ENCODE measurements around the gene CHRM5. TPM values are rescaled to one million over a fixed set of nuclear protein-coding genes. Genes with fewer than 3 reads are reported as not detected.

The CHRM5 gene
- total and polyA plus RNA-seq, 2 of the 8 experiments (the other 6 are each of a cell fraction or from before 2014, with no cell fraction given) = not detected

- H3K9me3 ChIP-seq (ENCODE audit: insufficient read depth in 2 of 2, low read depth in 1 of 2, low read length in 1 of 2) = no peaks in the 10 kb centered on the region
- no peak overlapping the region for H2BK5ac ChIP-seq (ENCODE audit: low read depth, low read length)
- no peak overlapping the region for H4K5ac ChIP-seq (ENCODE audit: insufficient read length, low read depth, low read length)
- no peak overlapping the region for H3K23ac ChIP-seq (ENCODE audit: insufficient read length)
- H3K14ac ChIP-seq (ENCODE audit: insufficient read length) = no peak overlapping the region
- no peak overlapping the region for H3K4me3 ChIP-seq (ENCODE audit: extremely low read depth in 1 of 4, insufficient read depth in 2 of 4, low read depth in 3 of 4, low read length in 4 of 4)
- H3K36me3 ChIP-seq (ENCODE audit: control insufficient read depth in 2 of 4, insufficient read depth in 4 of 4, low read length in 3 of 4) = no peaks in the 10 kb centered on the region
- no peak overlapping the region for H3K18ac ChIP-seq (ENCODE audit: extremely low read depth, low read length)
- H3K27ac ChIP-seq (ENCODE audit: low read depth, low read length) = no peak overlapping the region
- CTCF ChIA-PET (ENCODE audit: partially characterized antibody) = interaction anchor here (0.6 kb wide), 1 partner anchor 10 kb away, joined by 3 read pairs; no protein-coding TSS in a partner anchor
- H2BK12ac ChIP-seq (ENCODE audit: low read depth, low read length) = no peak overlapping the region
- no peaks in the 10 kb centered on the region for H3K27me3 ChIP-seq (replicated peaks in 1 of 4; ENCODE audit: control insufficient read depth in 3 of 4, extremely low read depth in 1 of 4, insufficient read depth in 3 of 4, low read length in 3 of 4)
- H3K79me1 ChIP-seq (ENCODE audit: low read depth, low read length) = no peaks in the 10 kb centered on the region
- H3K79me2 ChIP-seq (ENCODE audit: control insufficient read depth in 1 of 2, insufficient read depth in 2 of 2, low read length in 2 of 2) = 0 out of 4 replicates have a peak, but pooled peaks cover 0 to 3% of the 10 kb centered on the region in 2 experiments
- TF ChIP-seq RXRA (IDR thresholded peaks at IDR 0.05; ENCODE audit: insufficient read depth, low read depth, low read length) = no peak
- no peak for TF ChIP-seq NRF1 (IDR thresholded peaks at IDR 0.05; ENCODE audit: low read depth, low read length)
- H3K23me2 ChIP-seq (ENCODE audit: low read depth, low read length) = no peaks in the 10 kb centered on the region
- H2AK5ac ChIP-seq (ENCODE audit: low read depth, low read length) = no peak overlapping the region
- H3K9ac ChIP-seq (replicated peaks in 1 of 4; ENCODE audit: extremely low read depth in 1 of 4, low read depth in 3 of 4, low read length in 3 of 4) = no peak overlapping the region
- no peak overlapping the region for H3K4ac ChIP-seq (replicated peaks; ENCODE audit: insufficient read length, low read depth, low read length)
- no peak overlapping the region for H2BK20ac ChIP-seq (ENCODE audit: low read length)
- POLR2A ChIA-PET (ENCODE audit: partially characterized antibody) = no interaction called here
- H3K4me2 ChIP-seq (ENCODE audit: insufficient read depth in 1 of 2, low read depth in 2 of 2, low read length in 2 of 2) = no peak overlapping the region
- H2BK15ac ChIP-seq (ENCODE audit: low read length) = no peak overlapping the region
- FAIRE-seq (no peak), DNase-seq (ENCODE audit: low read depth in 1 of 2, low spot score in 2 of 2) (no peak)
- no peak overlapping the region for H4K91ac ChIP-seq (replicated peaks; ENCODE audit: insufficient read length, low read length)
- H3K56ac ChIP-seq (replicated peaks; ENCODE audit: insufficient read length, low read depth, low read length) = no peak overlapping the region
- no peak overlapping the region for H2AFZ ChIP-seq (ENCODE audit: low read length)
- no peak overlapping the region for H2BK120ac ChIP-seq (replicated peaks; ENCODE audit: low read depth, low read length)
- H3K4me1 ChIP-seq (replicated peaks in 1 of 4; ENCODE audit: control insufficient read depth in 3 of 4, insufficient read depth in 4 of 4, low read length in 3 of 4) = 0 out of 7 replicates have a peak, but pooled peaks cover 0 to 2% (median 0%) of the 10 kb centered on the region in 4 experiments
- 91% methylated on average over 5 of the region's 5 CpGs; no CpG with 5 or more reads in 1 of the 2 experiments for WGBS, 2 experiments (ENCODE audit: extremely low coverage in 1 of 2, insufficient coverage in 1 of 2, insufficient read length in 1 of 2, insufficient replicate concordance in 2 of 2, low coverage in 1 of 2, low lambda C conversion rate in 2 of 2, missing lambda C conversion rate in 1 of 2)
- no peaks in the 10 kb centered on the region for H4K20me1 ChIP-seq (replicated peaks in 1 of 2; ENCODE audit: control insufficient read depth in 1 of 2, insufficient read depth in 2 of 2, low read length in 2 of 2)
- no peak overlapping the region for H4K8ac ChIP-seq (ENCODE audit: extremely low read depth, insufficient read depth, low read length)
Measured at GRCh38 chr15:34010921-34011320, 42.6 kb downstream of the CHRM5 start.
